Prostate gland (tissue), 2 donors: ENCODE data around the gene DOCK4. TPM values are rescaled to one million over a fixed set of nuclear protein-coding genes. Genes with fewer than 3 reads are reported as not detected.

Source experiments
- DNase-seq: peaks from one replicate; pipeline ENCODE4 v3.0.0-alpha.2; 2019; ENCODE audit warnings: low spot score
- H3K27ac ChIP-seq, 2 donors: fragments of 200-600 bp; sonication (generic); 2 replicates each; pipeline ENCODE4 v1.5.1; 2017 to 2019
- H3K27me3 ChIP-seq: fragments of 200-600 bp; sonication (generic); replicated peaks from 2 replicates; pipeline ENCODE4 v1.5.1; 2019; ENCODE audit not compliant: insufficient read depth
- H3K36me3 ChIP-seq, 2 donors: fragments of 200-600 bp; sonication (generic); 1 replicate in 1 of 2; 2 replicates in 1 of 2; pipeline versions ENCODE4 v1.5.1 to v1.8.1; 2017 to 2019
- H3K4me1 ChIP-seq: fragments of 200-600 bp; sonication (generic); replicated peaks from 2 replicates; pipeline ENCODE4 v1.5.1; 2019
- H3K4me3 ChIP-seq, 2 donors: fragments of 200-600 bp; sonication (generic); 2 replicates each; pipeline ENCODE4 v1.5.1; 2017 to 2019
- H3K9me3 ChIP-seq: fragments of 200-600 bp; sonication (generic); 2 replicates; pipeline ENCODE4 v1.5.1; 2017
- CTCF ChIP-seq, 4 experiments: fragments of 200-600 bp in 2 of 4; fragments of 450-650 bp in 2 of 4; sonication (generic) in 2 of 4; IDR thresholded peaks; 1 replicate in 3 of 4; 2 replicates in 1 of 4; pipeline ENCODE4 v1.5.1; 2016 to 2019; ENCODE audit warnings: antibody characterized with exemption in 4 of 4, mild to moderate bottlenecking in 2 of 4, moderate library complexity in 2 of 4
- POLR2A ChIP-seq: fragments of 450-650 bp; IDR thresholded peaks from one replicate; pipeline ENCODE4 v1.6.1; 2016; ENCODE audit warnings: antibody characterized with exemption, mild to moderate bottlenecking
- POLR2AphosphoS5 ChIP-seq: sonication (generic); formaldehyde crosslinking; IDR thresholded peaks from one replicate; pipeline ENCODE4 v1.6.1; 2017; ENCODE audit warnings: antibody characterized with exemption
- WGBS: methylation state at CpG from one replicate; pipeline ENCODE4 v1.1.5; 2018; 5-methylcytosine and 5-hydroxymethylcytosine counted together
- intact Hi-C: fragments of 100-400 bp; cut with DNase I; formaldehyde crosslinking; loops from one replicate; pipeline ENCODE4 v1.14.2; 2022
- total RNA-seq, 2 donors: library from RNA; depleted of rRNA; stranded (reverse); fragments of >200 nt; gene quantifications; one replicate each; pipeline ENCODE4 v1.1.0, GENCODE V29; 2016

Gene DOCK4
- total RNA-seq, 2 donors from 2014 or later: 21.8 to 37.4 TPM

- no peak overlapping the region for H3K27ac ChIP-seq
- H3K4me3 ChIP-seq: no peak overlapping the region
- no peak for DNase-seq
- no peaks in the 10 kb centered on the region for H3K36me3 ChIP-seq
- H3K9me3 ChIP-seq: no peaks in the 10 kb centered on the region
- H3K27me3 ChIP-seq: no peaks in the 10 kb centered on the region
- intact Hi-C loops: no loop called here
- no peaks in the 10 kb centered on the region for H3K4me1 ChIP-seq
- TF ChIP-seq POLR2A (no peak), CTCF (IDR thresholded peaks at IDR 0.05) (no peak), POLR2AphosphoS5 (no peak)
These were observed 12.2 kb downstream of the DOCK4 start for GRCh38 chr7:112193915-112194502.

- intact Hi-C loops: no loop called here
- Histone ChIP-seq H3K4me3 (no peak overlapping the region), H3K27me3 (no peaks in the 10 kb centered on the region), H3K9me3 (no peaks in the 10 kb centered on the region), H3K36me3 (no peaks in the 10 kb centered on the region), H3K4me1 (no peaks in the 10 kb centered on the region), H3K27ac (no peak overlapping the region)
- TF ChIP-seq POLR2AphosphoS5: no peak
- TF ChIP-seq POLR2A: no peak
- TF ChIP-seq CTCF (IDR thresholded peaks at IDR 0.05): no peak
- 77% methylated on average over 4 of the region's 4 CpGs for WGBS
- no peak for DNase-seq
These were observed 13.7 kb downstream of the DOCK4 start for GRCh38 chr7:112192236-112193154.

- Histone ChIP-seq H3K27me3 (no peaks in the 10 kb centered on the region), H3K4me1 (no peaks in the 10 kb centered on the region), H3K36me3 (no peaks in the 10 kb centered on the region), H3K27ac (no peak overlapping the region), H3K4me3 (no peak overlapping the region), H3K9me3 (no peaks in the 10 kb centered on the region)
- DNase-seq: no peak
- 95% methylated on average over 2 of the region's 2 CpGs for WGBS
- intact Hi-C loops: no loop called here
- TF ChIP-seq POLR2AphosphoS5 (no peak), CTCF (IDR thresholded peaks at IDR 0.05) (no peak), POLR2A (no peak)
These were observed 16.1 kb downstream of the DOCK4 start for GRCh38 chr7:112190120-112190519.

- TF ChIP-seq POLR2A: no peak
- no peak for TF ChIP-seq CTCF (IDR thresholded peaks at IDR 0.05)
- no peak for TF ChIP-seq POLR2AphosphoS5
- 94% methylated on average over 5 of the region's 5 CpGs for WGBS
- no peak overlapping the region for H3K4me3 ChIP-seq
- intact Hi-C loops: no loop called here
- no peak overlapping the region for H3K27ac ChIP-seq
- DNase-seq: no peak
- H3K4me1 ChIP-seq: no peaks in the 10 kb centered on the region
- H3K9me3 ChIP-seq: no peaks in the 10 kb centered on the region
- no peaks in the 10 kb centered on the region for H3K36me3 ChIP-seq
- H3K27me3 ChIP-seq: no peaks in the 10 kb centered on the region
These were observed 16.5 kb downstream of the DOCK4 start for GRCh38 chr7:112189691-112190090.
